ENCODE data around the gene ALPG. TPM values are rescaled to one million over a fixed set of nuclear protein-coding genes. Genes with fewer than 3 reads are reported as not detected.

The ALPG gene
- total and polyA plus RNA-seq, 10 of the 15 experiments (the other 5 are each of a cell fraction or from before 2014, with no cell fraction given): not detected

DNA sequence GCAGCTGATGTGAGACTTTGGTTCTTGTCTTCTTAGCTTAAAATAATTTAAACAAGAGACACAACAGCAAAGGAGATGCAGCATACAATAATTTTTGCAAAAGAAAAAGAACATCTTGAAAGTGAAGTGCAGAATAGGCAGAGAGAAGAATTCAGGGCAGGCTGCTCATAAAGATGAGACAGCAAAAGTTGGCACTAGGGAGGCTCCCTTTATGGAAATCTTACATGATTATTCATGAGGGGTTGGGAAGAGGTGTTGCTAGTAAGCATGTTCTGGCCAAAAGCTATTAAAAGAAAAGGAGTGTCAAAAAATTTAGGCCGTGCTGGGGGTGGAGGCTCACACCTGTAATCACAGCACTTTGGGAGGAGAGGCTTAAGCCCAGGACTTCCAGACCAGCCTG is 32.3 kb upstream of the ALPG start:
- no TSS peak for BruUV-seq (replicated peaks)
- RAD21 ChIA-PET (ENCODE audit: unreplicated experiment): no interaction called here
- FAIRE-seq (no peak), DNase-seq (ENCODE audit: low read depth, low spot score) (no peak), ATAC-seq (no peak)
- H3K27me3 ChIP-seq (replicated peaks in 1 of 2; ENCODE audit: control insufficient read depth in 2 of 2, insufficient read depth in 2 of 2, low read length in 1 of 2): no peaks in the 10 kb centered on the region
- no peak overlapping the region for H3K4me3 ChIP-seq
- WGBS (ENCODE audit: insufficient coverage, insufficient replicate concordance, low lambda C conversion rate, missing lambda C conversion rate): 55% methylated on average over 1 of the region's 1 CpG
- H3K4me1 ChIP-seq (ENCODE audit: control insufficient read depth, insufficient read depth, low read length): no peaks in the 10 kb centered on the region
- no peak overlapping the region for H3K9ac ChIP-seq (ENCODE audit: control insufficient read depth, insufficient read depth, low read length)
- no peak overlapping the region for H3K27ac ChIP-seq (ENCODE audit: control insufficient read depth, insufficient read depth)
- intact Hi-C loops (cut with micrococcal nuclease; ENCODE audit: unreplicated experiment): no loop called here
- H4K20me1 ChIP-seq (ENCODE audit: control insufficient read depth, insufficient read depth): no peaks in the 10 kb centered on the region
- H3K79me2 ChIP-seq (ENCODE audit: control insufficient read depth, insufficient read depth, low read length): no peaks in the 10 kb centered on the region
- no peak overlapping the region for H2AFZ ChIP-seq (ENCODE audit: control insufficient read depth, low read depth, low read length)
- SMC1A ChIA-PET (ENCODE audit: uncharacterized antibody, unreplicated experiment): interaction anchor here (1.2 kb wide), 1 partner anchor 10 kb away, joined by 3 read pairs; no protein-coding TSS in a partner anchor
- H3K36me3 ChIP-seq (ENCODE audit: control insufficient read depth in 2 of 2, insufficient read depth in 2 of 2, low read length in 1 of 2): no peaks in the 10 kb centered on the region
- in situ Hi-C loops (cut with MboI): no loop called here
- H3K9me3 ChIP-seq (replicated peaks; ENCODE audit: control insufficient read depth, insufficient read depth, low read length): no peaks in the 10 kb centered on the region
- H3K4me2 ChIP-seq (ENCODE audit: control insufficient read depth, insufficient read depth): no peak overlapping the region
- POLR2A ChIA-PET: interaction anchor here (0.5 kb wide), 1 partner anchor 1307 kb away, joined by 5 read pairs; the partner anchor contains the start of gene UGT1A7
- CTCF ChIA-PET: interaction anchor here (0.7 kb wide), 1 partner anchor 18 kb away, joined by 3 read pairs; no protein-coding TSS in a partner anchor
- TF ChIP-seq RAD51 (IDR thresholded peaks at IDR 0.05) (no peak), PAX8 (IDR thresholded peaks at IDR 0.05) (no peak), EGR1 (IDR thresholded peaks at IDR 0.05; ENCODE audit: borderline replicate concordance in 1 of 2, low read depth in 2 of 2, low read length in 2 of 2) (no peak), CHD4 (IDR thresholded peaks at IDR 0.05) (no peak), JUND (IDR thresholded peaks at IDR 0.05; ENCODE audit: low read depth, low read length) (no peak), ESRRA (IDR thresholded peaks at IDR 0.05; ENCODE audit: low read length) (no peak), MYC (IDR thresholded peaks at IDR 0.05; ENCODE audit: insufficient read depth, insufficient read length, insufficient replicate concordance, low read length, severe bottlenecking) (no peak), PAX5 (IDR thresholded peaks at IDR 0.05; ENCODE audit: borderline replicate concordance, low read depth, low read length) (no peak), RUNX3 (IDR thresholded peaks at IDR 0.05; ENCODE audit: low read length) (no peak), PML (IDR thresholded peaks at IDR 0.05; ENCODE audit: low read length) (no peak), RELB (IDR thresholded peaks at IDR 0.05; ENCODE audit: low read depth) (no peak), IRF4 (IDR thresholded peaks at IDR 0.05; ENCODE audit: low read depth, low read length) (no peak)

All from GM12878 (cell line).